SW480 (cell line): Measurements from ENCODE around the gene SLC25A21.
"Not testable (repeated sequence)": the region's sequence is repeated elsewhere in the genome, so short reads cannot be mapped to it uniquely, and the experiment has no call there.

Experiments used
- DNase-seq: peaks from one replicate; pipeline ENCODE4 v3.0.0-alpha.2; 2016; ENCODE audit warnings: low spot score

SLC25A21 gene

DNA sequence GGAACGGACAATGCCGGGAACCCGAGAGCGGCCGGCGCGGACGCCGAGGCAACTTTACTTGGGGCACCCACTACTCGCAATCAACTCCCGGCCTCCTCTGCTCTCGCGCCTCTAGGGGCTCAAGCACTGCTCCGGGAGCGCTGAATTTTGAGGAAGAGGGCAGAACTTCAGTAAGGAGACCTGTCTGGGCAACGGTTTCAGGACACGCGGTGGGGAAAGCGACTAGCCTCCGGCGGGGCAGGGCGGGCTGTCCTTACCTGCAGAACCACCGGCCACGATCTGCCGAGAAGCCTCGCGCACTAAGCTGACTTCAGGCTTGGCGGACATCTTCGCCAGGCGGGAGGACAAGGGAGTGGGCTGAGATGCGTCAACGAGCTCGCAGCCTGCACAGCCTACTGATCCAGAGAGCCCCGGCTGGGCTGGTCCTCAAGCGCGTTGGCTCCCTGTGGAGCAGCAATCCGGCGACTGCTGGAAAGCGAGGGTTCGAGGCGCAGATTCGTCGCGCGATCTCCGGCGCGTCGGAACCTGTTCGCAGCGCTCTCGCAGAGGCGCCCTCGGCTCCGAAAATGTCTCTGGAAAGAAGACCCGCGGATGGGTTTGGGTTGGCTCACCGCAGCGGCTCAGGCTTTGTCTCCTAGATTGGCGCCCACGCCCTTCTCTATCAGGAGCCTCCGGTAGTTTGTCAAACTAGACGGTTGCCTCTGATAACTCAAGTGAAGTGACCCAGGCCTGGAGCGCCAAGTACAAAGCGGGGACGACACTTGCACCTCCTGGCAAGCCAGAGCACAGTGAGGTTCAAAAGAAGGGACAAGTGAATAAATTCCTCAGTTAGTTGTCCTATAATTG lies at the start of gene SLC25A21:
TSS of gene SLC25A21 (minus strand) at position 583 of the 846 bp plus-strand sequence.
- peak; percentile 77 for DNase-seq

DNA sequence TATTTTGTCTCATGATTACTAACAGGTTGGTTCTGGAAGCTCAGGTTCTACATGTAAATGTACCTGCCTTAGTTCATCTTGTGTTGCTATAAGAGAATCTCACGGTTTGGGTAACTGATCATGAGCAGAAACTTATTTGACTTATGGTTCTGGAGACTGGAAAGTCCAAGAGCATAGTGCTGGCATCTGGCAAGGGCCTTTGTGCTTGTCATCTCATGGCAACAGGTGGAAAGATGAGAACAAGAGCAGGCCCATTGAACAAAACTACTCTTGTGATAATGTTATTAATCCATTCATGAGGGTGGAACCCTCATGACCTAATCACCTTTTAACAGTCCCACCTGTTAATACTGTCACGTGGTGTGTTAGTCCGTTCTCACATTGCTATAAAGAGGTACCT lies 48.7 kb upstream of the SLC25A21 start:
- no peak for DNase-seq

GRCh38 chr14:37215345-37215744 lies 42.9 kb upstream of the SLC25A21 start:
- DNase-seq: no peak

DNA sequence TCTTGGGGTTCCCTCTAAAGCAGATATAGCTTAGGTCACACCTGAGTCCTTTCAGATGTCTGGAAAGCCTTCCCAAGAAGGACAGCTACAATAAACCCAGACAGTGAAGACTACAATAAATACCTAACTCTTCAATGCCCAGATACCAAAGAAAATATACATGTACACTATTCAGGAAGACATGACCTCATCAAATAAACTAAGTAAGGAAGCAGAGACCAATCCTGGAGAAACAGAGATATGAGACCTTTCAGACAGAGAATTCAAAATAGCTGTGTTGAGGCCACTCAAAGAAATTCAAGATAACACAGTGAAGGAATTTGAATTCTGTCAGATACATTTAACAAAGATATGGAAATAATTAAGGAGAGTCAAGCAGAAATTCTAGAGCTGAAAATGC lies 40.6 kb upstream of the SLC25A21 start:
- DNase-seq: no peak

DNA sequence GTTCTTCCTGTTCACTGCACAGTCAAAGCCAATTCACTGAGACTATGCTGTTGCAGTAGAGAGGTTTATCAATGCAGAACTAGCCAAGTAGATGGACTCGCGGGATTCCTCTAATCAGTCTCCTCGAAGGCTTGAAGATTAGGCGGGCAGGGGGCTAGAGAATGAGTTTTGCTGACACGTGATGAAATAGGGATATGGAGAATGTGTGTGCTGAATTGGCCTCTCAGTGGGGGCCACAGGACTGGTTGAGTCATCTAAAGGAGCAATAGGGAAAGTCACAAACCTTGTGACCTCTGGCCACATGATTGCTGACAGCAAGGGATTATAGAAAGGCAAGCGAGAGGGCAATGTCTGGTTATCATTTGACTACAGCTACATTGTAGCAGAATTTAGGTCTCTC lies 38.0 kb upstream of the SLC25A21 start:
- DNase-seq: no peak

DNA sequence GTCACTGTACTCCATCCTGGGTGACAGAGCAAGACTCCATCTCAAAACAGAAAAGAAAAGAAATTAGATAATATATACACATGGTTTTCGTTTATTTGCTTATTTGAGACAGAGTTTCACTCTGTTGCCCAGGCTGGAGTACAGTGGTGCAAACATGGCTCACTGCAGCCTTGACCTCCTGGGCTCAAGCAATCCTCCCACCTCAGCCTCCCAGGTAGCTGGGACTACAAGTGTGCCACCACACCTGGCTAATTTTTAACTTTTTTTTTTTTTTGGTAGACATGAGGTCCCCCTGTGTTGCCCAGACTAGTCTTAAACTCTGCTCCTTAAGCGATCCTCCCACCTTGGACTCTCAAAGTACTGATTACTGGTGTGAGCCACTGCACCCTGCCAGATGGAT lies 37.2 kb upstream of the SLC25A21 start:
- not testable (repeated sequence) for DNase-seq

DNA sequence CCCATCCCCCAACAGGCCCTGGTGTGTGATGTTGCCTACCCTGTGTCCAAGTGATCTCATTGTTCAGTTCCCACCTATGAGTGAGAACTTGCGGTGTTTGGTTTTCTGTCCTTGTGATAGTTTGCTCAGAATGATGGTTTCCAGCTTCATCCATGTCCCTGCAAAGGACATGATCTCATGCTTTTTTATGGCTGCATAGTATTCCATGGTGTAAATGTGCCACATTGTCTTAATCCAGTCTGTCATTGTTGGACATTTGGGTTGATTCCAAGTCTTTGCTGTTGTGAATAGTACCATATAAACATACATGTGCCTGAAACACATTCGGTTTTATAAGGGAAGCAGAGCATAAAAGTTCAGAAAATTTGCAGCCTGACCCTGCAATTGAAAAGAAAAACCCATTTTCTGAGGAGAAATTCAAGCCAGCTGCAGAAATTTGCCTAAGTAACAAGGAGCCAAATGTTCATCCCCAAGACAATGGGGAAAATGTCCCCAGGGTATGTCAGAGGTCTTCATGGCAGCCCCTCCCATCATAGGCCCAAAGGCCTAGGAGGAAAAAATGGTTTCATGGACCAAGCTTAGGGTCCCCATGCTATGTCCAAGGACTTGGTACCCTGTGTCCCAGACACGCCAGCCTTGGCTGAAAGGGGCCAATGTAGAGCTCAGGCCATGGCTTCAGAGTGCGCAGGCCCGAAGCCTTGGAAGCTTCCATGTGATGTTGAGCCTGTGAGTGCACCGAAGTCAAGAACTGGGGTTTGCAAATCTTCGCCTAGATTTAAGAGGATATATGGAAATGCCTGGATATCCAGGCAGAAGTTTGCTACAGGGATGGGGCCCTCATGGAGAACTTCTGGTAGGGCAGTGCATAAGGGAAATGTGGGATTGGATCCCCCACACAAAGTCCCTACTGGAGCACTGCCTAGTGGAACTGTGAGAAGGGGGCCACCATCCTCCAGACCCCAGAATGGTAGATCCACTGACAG lies 33.5 kb upstream of the SLC25A21 start:
- not testable (repeated sequence) for DNase-seq

DNA sequence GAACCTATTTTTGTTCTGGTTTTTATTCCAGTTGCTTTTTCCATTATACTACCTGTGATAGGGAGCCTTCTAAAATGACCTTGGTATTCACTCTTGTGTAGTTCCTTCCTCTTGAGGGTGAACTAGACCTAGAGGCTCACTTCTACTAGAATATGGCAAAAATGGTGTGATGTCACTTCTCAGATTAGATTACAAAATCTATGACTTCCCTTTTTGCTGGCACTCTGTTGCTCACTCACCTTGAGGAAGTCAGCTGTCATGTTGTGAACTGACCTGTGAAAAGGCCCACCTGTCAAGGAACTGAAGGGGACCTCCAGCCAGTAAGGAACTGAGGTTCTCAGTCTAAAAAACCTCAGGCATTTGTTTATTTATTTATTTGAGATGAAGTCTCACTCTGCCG lies 31.0 kb upstream of the SLC25A21 start:
- no peak for DNase-seq

DNA sequence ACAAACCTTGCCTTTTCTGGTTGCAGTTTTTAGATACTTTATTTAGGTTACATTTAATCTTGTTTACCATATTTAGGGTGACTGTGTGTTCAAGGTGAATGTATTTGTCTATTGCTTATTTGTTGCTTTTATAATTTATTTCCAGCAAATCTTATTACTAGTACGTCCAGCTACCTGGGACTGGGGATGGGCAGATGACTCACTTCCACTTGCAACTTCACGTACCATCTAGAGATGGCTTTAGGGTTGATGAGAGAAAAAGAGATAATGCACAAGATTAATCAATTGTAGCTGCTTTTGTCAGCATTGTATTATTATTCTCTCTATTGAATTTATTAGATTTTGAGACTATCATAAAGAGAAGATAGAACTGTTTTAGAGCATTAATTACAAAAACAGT lies 30.4 kb upstream of the SLC25A21 start:
- no peak for DNase-seq

DNA sequence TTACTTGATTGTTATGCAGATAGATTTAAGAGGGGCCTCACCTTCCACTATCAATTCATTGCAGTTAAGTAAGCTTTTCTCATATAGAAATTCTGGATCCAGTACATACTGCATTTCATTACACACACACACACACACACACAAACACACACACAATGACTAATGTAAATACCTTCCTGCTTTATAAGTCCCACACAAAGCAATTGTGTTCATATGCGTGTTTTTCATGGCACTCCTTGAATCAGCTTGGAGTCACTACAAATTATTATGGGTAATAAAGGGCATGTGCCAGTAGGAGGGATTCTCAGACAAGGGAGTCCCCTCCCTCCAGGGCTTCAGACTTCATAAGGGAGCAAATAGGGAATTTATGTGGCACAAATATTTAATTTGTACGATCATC lies 29.9 kb upstream of the SLC25A21 start:
- DNase-seq: peak; percentile 12

DNA sequence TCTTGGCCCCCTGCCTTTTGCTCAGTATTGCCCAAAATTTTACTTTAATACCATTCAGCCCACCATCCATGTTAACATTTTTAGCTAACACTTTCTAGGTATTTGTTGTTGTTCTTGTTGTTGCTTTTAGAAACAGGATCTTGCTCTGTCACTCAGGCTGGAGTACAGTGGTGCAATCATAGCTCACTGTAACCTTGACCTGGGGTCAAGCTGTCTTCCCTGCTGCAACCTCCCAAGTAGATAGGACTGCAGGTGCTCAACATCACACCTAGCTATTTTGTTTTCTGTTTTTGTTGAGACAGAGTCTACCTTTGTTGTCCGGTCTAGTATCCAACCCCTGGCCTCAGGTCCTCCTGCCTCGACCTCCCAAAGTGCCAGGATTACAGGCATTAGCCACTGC lies 29.3 kb upstream of the SLC25A21 start:
- no peak for DNase-seq

GRCh38 chr14:37198907-37199306 lies 26.5 kb upstream of the SLC25A21 start:
- no peak for DNase-seq

- no peak for DNase-seq
Measured at GRCh38 chr14:37198273-37198598, 25.8 kb upstream of the SLC25A21 start.

DNA sequence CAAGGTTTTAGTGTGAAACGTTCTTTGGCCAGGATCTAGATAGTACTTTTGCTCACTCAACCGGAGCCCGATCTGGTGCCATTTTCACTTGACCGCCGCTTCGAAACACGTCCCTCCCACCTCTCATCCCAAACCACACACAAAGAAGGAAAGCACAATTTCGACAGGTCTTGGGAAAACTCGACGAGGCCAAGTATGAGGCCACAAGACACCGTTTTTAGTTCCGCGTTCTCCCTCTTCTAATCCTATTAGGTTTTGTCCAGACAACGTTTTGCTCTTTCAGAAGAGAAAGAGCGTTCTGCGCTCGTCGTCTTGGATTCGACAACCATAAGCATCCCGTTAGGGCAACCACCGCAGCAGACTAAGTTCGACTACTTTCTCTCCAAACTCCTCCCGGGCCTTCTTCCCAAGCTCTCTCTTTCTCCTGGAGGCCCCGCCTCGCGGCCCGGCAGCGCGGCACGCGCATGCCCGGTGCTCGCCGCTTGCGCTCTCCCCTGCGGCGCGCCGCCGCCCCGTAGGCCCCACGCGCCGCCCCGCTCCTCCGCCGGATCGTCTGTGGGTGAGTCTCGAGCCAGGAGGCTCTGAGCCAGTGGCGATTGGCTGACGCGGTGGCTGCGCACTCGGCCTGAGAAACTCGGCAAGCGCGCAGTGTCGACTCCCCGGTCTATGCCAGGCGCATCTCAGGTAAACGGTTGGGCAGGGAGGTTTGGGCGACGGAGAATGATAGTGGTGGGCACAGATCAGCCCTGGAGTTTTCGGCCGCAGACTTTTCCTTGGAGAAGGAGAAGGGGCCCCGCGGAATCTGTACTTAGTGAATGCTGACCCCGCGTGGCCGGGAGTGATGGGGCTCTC lies 25.2 kb upstream of the SLC25A21 start, which contains the start of gene MIPOL1:
TSS of gene MIPOL1 (plus strand) at position 517 of the 852 bp plus-strand sequence. CDS start 49,952 bp downstream, outside the sequence.
- DNase-seq: peak; percentile 62

- no peak for DNase-seq
Measured at GRCh38 chr14:37196604-37197420, 24.4 kb upstream of the SLC25A21 start.

DNA sequence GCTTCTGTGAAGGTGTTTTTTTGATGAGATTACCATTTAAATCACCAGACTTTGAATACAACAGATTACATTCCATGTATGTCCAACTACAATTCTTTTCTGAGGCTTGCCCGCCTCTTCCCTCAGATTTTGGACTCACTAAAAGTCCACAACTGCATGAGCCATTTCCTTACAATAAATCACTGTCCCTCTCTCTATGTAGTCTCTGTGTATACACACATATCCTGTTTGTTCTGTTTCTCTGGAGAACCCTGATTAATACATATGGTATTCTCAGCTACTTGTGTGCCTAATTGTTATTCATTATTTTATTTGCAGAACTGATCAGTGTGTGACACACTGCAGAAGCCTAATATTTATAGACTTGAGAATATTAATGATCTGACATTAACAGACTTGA lies 22.9 kb upstream of the SLC25A21 start:
- DNase-seq: no peak

- DNase-seq: no peak
Measured at GRCh38 chr14:37194698-37195097, 22.3 kb upstream of the SLC25A21 start.

DNA sequence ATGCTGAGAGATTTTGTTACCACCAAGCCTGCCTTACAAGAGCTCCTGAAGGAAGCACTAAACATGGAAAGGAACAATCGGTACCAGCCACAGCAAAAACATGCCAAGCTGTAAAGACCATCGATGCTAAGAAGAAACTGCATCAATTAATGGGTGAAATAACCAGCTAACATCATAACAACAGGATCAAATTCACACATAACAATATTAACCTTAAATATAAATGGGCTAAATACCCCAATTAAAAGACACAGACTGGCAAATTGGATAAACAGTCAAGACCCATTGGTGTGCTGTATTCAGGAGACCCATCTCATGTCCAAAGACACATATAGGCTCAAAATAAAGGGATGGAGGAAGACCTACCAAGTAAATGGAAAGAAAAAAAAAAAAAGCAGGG lies 17.3 kb upstream of the SLC25A21 start:
- DNase-seq: not testable (repeated sequence)

GRCh38 chr14:37187840-37188577 lies 15.6 kb upstream of the SLC25A21 start:
- DNase-seq: not testable (repeated sequence)

GRCh38 chr14:37187294-37187693 lies 14.9 kb upstream of the SLC25A21 start:
- DNase-seq: no peak
